GM19328 (cell line): Measurements from ENCODE around the gene ATP2B3.

Source experiments
- ATAC-seq: cut with Tn5 transposase; IDR thresholded peaks from one replicate; pipeline ENCODE4 v1.9.1; 2021; ENCODE audit warnings: mild to moderate bottlenecking, moderate library complexity; ENCODE audit not compliant: unreplicated experiment

The ATP2B3 gene

DNA sequence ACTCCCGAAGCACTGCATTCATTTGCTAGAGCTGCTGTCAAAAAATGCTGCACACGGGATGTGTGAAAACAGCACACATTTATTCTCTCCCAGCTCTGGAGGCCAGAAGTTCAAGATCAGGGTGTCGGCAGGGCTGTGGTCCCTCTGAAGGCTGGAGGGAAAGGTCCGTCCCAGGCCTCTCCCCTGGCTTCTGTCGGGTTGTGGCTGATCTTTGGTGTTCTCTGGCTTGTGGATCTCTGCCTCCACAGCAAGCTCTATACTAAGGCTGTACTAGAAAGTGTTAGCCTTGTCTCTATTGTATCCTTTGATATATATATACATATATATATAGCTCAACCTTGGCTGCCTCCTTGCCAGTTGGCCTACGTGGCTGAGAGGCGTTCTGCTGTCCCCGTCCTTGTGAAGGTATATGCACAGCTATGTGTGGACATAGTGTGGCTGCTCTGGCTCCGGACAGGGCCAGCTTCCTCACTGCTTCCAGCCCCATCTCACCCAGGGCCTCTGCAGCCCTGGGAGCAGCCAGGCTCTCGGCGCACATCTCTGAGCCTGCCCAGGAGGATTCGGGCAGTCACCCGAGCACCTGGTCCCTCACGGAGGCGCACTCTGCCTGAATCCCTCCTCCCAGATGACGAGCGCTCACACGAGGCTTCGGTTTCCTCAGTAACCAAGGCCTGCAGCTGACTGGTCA is 114.6 kb downstream of the ATP2B3 start:
- ATAC-seq, result no peak
